ENCODE data around the gene GTF3C4. TPM values are rescaled to one million over a fixed set of nuclear protein-coding genes. Genes with fewer than 3 reads are reported as not detected.

The GTF3C4 gene
- total and polyA plus RNA-seq, 2 experiments from 2014 or later: 6.1 to 19.2 TPM

DNA sequence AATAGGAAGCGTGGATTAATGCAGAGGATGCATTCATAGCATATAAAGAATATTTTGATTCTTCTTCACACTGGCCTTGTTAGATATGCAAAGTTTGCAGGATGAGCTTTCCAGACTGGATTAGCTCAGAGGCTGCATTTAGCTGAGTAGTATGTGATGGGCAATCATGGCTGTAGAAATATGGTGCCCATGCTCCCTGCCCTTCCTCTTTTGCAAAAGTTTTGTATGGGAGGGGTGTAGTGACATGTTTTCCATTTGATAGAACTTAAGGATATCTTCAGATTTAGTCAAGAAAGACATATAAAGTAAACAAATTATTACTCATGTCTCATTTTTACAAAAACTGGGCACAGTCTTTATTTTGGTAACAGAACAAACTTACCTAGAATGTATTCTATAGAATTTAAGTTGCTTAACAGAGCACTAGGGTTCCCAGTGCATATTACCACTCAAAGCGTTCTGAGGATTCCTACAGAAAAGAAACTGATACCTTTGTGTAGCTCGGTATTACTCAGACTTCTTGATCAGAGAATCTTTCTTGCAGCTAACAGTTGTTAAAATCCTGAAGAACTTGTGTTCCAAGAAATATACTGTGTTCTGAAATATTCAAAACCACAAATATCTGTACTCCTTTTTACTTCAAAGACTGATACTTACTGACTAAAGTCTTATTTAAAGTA is 9.8 kb downstream of the GTF3C4 start:
- no peak overlapping the region for H3K27ac ChIP-seq
- peaks cover 40% of the 10 kb centered on the region for H4K20me1 ChIP-seq (ENCODE audit: insufficient read depth, poor library complexity, severe bottlenecking)
- no peaks in the 10 kb centered on the region for H3K9me3 ChIP-seq (ENCODE audit: low read depth)
- WGBS (ENCODE audit: low lambda C conversion rate, missing lambda C conversion rate): 92% methylated on average over 3 of the region's 3 CpGs
- peaks cover 93% of the 10 kb centered on the region for H3K79me2 ChIP-seq
- H3K4me1 ChIP-seq (ENCODE audit: insufficient read depth): no peaks in the 10 kb centered on the region
- H3K9me2 ChIP-seq (replicated peaks; ENCODE audit: insufficient read depth): no peaks in the 10 kb centered on the region
- TF ChIP-seq, protein P1, sequence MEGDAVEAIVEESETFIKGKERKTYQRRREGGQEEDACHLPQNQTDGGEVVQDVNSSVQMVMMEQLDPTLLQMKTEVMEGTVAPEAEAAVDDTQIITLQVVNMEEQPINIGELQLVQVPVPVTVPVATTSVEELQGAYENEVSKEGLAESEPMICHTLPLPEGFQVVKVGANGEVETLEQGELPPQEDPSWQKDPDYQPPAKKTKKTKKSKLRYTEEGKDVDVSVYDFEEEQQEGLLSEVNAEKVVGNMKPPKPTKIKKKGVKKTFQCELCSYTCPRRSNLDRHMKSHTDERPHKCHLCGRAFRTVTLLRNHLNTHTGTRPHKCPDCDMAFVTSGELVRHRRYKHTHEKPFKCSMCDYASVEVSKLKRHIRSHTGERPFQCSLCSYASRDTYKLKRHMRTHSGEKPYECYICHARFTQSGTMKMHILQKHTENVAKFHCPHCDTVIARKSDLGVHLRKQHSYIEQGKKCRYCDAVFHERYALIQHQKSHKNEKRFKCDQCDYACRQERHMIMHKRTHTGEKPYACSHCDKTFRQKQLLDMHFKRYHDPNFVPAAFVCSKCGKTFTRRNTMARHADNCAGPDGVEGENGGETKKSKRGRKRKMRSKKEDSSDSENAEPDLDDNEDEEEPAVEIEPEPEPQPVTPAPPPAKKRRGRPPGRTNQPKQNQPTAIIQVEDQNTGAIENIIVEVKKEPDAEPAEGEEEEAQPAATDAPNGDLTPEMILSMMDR (IDR thresholded peaks at IDR 0.05; ENCODE audit: poor library complexity): no peak
- TF ChIP-seq EZH2phosphoT487 (IDR thresholded peaks at IDR 0.05; ENCODE audit: low read depth, severe bottlenecking, unreplicated experiment) (no peak), EZH2 (IDR thresholded peaks at IDR 0.05; ENCODE audit: borderline replicate concordance) (no peak)
- DNase-seq (ENCODE audit: low spot score): no peak
- H2AFZ ChIP-seq: no peak overlapping the region
- H3K36me3 ChIP-seq (replicated peaks; ENCODE audit: insufficient read depth, low read depth): no peaks in the 10 kb centered on the region
- H3K4me3 ChIP-seq: no peak overlapping the region
- H3K4me2 ChIP-seq: no peak overlapping the region
- H3K27me3 ChIP-seq: no peaks in the 10 kb centered on the region

DNA sequence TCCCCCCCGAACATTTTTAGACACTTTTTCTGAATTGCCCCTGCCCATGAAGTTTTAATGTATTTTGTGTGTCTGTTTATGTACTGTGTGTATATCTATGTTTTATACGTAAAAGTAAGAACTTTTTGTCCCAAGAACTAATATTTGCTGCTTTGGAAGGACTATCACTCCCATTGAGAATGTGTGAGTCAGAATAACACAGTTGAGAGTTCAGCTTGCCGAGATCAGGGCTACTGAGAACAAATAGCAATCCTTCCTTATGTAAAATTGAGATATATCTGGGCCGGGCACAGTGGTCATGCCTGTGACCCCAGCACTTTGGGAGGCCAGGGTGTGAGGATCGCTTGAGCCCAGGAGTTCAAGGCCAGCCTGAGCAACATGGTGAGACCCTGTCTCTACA is 11.3 kb downstream of the GTF3C4 start:
- Histone ChIP-seq H2AFZ (no peak overlapping the region), H3K9me2 (replicated peaks; ENCODE audit: insufficient read depth) (no peaks in the 10 kb centered on the region), H3K36me3 (replicated peaks; ENCODE audit: insufficient read depth, low read depth) (no peaks in the 10 kb centered on the region), H3K9me3 (ENCODE audit: low read depth) (no peaks in the 10 kb centered on the region), H4K20me1 (ENCODE audit: insufficient read depth, poor library complexity, severe bottlenecking) (peaks cover 34% of the 10 kb centered on the region), H3K4me2 (no peak overlapping the region), H3K4me1 (ENCODE audit: insufficient read depth) (no peaks in the 10 kb centered on the region), H3K27ac (no peak overlapping the region), H3K4me3 (no peak overlapping the region), H3K27me3 (no peaks in the 10 kb centered on the region), H3K79me2 (peaks cover 83% of the 10 kb centered on the region)
- TF ChIP-seq, protein P1 (IDR thresholded peaks at IDR 0.05; ENCODE audit: poor library complexity): no peak
- no peak for DNase-seq (ENCODE audit: low spot score)
- 96% methylated on average over 5 of the region's 5 CpGs for WGBS (ENCODE audit: low lambda C conversion rate, missing lambda C conversion rate)

DNA sequence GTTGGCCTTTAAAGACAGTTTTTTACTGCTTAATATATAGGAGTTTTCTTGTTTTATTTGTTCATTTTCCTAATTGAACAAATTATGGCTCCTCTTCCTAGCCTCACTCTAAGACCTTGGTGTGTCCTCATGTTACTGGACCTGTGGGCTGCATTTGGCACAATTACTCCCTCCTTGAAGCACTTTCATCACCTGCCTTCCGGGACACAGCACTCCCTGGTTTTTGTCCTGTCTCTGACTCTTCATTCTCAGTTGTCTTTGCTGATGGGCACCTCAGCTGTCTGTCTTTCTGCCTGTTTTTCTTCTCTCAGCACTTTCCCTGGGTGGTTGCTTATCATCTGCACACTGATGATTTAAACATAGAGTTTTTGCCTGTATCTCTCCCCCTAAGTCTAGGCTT is 13.6 kb downstream of the GTF3C4 start:
- Histone ChIP-seq H3K27me3 (no peaks in the 10 kb centered on the region), H3K4me1 (ENCODE audit: insufficient read depth) (no peaks in the 10 kb centered on the region), H3K9me3 (ENCODE audit: low read depth) (no peaks in the 10 kb centered on the region), H3K27ac (no peak overlapping the region), H3K79me2 (peaks cover 60% of the 10 kb centered on the region), H3K4me2 (no peak overlapping the region), H3K36me3 (replicated peaks; ENCODE audit: insufficient read depth, low read depth) (no peaks in the 10 kb centered on the region), H4K20me1 (ENCODE audit: insufficient read depth, poor library complexity, severe bottlenecking) (peaks cover 24% of the 10 kb centered on the region), H3K9me2 (replicated peaks; ENCODE audit: insufficient read depth) (no peaks in the 10 kb centered on the region), H2AFZ (no peak overlapping the region), H3K4me3 (no peak overlapping the region)
- 88% methylated on average over 1 of the region's 1 CpG for WGBS (ENCODE audit: low lambda C conversion rate, missing lambda C conversion rate)
- TF ChIP-seq EZH2phosphoT487 (IDR thresholded peaks at IDR 0.05; ENCODE audit: low read depth, severe bottlenecking, unreplicated experiment): no peak
- TF ChIP-seq, protein P1 (IDR thresholded peaks at IDR 0.05; ENCODE audit: poor library complexity): no peak
- no peak for DNase-seq (ENCODE audit: low spot score)

DNA sequence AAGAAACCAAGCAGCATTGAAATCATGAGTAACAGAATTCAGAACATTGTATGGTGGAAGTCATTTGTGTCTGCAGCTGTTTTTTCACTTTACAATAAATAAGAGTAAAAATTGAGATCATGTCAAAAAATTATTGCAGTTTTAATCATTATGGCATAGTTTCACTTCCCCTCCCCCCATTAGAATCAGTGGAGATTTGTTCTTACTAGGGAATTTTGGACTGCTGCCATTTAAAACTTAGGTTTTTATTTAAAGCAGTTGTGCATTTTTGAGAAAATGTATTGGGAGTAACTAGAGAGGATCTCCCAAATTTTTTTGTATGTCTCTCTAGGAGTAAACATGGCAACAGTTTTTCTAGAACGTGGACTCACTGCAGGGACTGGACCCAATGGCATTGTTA is 20.4 kb downstream of the GTF3C4 start:
- TF ChIP-seq, protein P1 (IDR thresholded peaks at IDR 0.05; ENCODE audit: poor library complexity): no peak
- TF ChIP-seq EZH2phosphoT487 (IDR thresholded peaks at IDR 0.05; ENCODE audit: low read depth, severe bottlenecking, unreplicated experiment): no peak
- Histone ChIP-seq H3K9me2 (replicated peaks; ENCODE audit: insufficient read depth) (no peaks in the 10 kb centered on the region), H3K27ac (no peak overlapping the region), H4K20me1 (ENCODE audit: insufficient read depth, poor library complexity, severe bottlenecking) (peaks cover 5% of the 10 kb centered on the region), H3K79me2 (peaks cover under 1% of the 10 kb centered on the region), H3K27me3 (no peaks in the 10 kb centered on the region), H3K36me3 (replicated peaks; ENCODE audit: insufficient read depth, low read depth) (no peaks in the 10 kb centered on the region), H3K4me2 (no peak overlapping the region), H2AFZ (no peak overlapping the region), H3K9me3 (ENCODE audit: low read depth) (no peaks in the 10 kb centered on the region), H3K4me3 (no peak overlapping the region), H3K4me1 (ENCODE audit: insufficient read depth) (no peaks in the 10 kb centered on the region)
- no peak for DNase-seq (ENCODE audit: low spot score)
- WGBS (ENCODE audit: low lambda C conversion rate, missing lambda C conversion rate): 76% methylated on average over 1 of the region's 1 CpG

Measured in hepatocyte (in vitro differentiated cells).